ENCODE measurements around the gene PDZD7.

PDZD7 gene

DNA sequence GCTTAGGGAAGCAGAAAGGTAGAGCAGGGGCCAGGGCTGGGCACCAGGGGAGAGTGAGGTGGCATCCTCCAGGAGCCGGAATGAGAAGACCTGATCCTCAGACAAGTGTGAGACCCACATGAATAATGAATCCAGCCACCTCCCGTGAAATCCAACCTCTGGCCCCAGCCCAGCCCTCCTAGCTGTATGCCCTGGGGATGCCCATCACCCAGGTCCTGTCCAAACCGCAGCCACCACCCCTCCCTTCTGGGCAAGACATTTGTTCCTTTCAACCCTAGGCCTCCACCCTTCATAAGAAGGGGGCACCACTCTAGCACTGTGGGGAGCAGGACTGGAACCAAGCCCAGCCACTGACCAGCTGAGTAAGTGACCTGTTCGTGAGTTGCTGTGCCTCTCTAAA is 9.7 kb downstream of the PDZD7 start:
- TF ChIP-seq, protein P1, sequence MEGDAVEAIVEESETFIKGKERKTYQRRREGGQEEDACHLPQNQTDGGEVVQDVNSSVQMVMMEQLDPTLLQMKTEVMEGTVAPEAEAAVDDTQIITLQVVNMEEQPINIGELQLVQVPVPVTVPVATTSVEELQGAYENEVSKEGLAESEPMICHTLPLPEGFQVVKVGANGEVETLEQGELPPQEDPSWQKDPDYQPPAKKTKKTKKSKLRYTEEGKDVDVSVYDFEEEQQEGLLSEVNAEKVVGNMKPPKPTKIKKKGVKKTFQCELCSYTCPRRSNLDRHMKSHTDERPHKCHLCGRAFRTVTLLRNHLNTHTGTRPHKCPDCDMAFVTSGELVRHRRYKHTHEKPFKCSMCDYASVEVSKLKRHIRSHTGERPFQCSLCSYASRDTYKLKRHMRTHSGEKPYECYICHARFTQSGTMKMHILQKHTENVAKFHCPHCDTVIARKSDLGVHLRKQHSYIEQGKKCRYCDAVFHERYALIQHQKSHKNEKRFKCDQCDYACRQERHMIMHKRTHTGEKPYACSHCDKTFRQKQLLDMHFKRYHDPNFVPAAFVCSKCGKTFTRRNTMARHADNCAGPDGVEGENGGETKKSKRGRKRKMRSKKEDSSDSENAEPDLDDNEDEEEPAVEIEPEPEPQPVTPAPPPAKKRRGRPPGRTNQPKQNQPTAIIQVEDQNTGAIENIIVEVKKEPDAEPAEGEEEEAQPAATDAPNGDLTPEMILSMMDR (IDR thresholded peaks at IDR 0.05; ENCODE audit: low read depth, low read length, poor library complexity, severe bottlenecking) = no peak
- TF ChIP-seq EZH2phosphoT487 (IDR thresholded peaks at IDR 0.05; ENCODE audit: borderline replicate concordance, low read length) = no peak
- H3F3A ChIP-seq (ENCODE audit: control insufficient read depth, insufficient read depth) = no peaks in the 10 kb centered on the region
- no peaks in the 10 kb centered on the region for H3K36me3 ChIP-seq (ENCODE audit: control insufficient read depth, low read length)
- peaks cover 19% of the 10 kb centered on the region for H3K4me1 ChIP-seq (ENCODE audit: control insufficient read depth, low read length)
- no peaks in the 10 kb centered on the region for H3K79me2 ChIP-seq (ENCODE audit: control insufficient read depth, low read length)
- no peak overlapping the region for H3K4me3 ChIP-seq (ENCODE audit: low read length)
- no peaks in the 10 kb centered on the region for H3K9me3 ChIP-seq (ENCODE audit: control insufficient read depth, insufficient read depth, low read length)
- H3K27ac ChIP-seq (ENCODE audit: low read depth, low read length) = no peak overlapping the region
- H3K27me3 ChIP-seq (ENCODE audit: control insufficient read depth, low read length) = peaks cover 13% of the 10 kb centered on the region; the same call in 1 of the 2 replicates
- H3K4me2 ChIP-seq (ENCODE audit: low read length) = no peak overlapping the region
- H4K20me1 ChIP-seq (ENCODE audit: control insufficient read depth, insufficient read depth, low read depth, low read length) = no peaks in the 10 kb centered on the region
- no peaks in the 10 kb centered on the region for H3K9me2 ChIP-seq (replicated peaks; ENCODE audit: control insufficient read depth, low read length)

DNA sequence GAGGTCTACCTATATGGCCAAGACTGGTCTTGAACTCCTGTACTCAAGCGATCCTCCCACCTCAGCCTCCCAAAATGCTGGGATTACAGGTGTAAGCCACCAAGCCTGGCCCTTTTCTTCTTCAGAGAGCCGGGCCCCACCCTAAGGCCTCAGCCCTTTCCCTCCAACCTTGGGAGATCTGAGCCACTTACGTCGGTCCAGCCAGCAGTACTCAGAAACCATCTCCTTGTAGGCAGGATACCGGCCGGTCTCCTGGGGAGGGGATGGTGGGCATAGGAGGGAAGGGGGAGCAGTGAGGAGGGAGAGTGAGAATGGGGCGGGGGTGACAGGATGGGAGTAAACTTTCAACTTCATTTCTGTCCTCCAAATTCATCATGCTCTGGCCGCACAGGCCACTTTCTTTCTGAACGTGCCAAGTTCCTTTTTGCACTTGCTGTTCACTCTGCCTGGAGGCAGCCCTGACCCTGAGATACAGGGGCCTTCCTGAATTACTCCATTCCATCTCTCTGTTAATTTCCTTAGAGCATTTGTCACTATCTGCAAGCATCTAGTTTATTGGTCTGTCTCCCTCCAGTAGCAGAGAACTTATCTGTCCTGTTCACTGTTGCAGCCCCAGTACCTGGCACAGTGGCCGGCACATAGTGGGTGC is 10.4 kb downstream of the PDZD7 start:
- Histone ChIP-seq H3K27me3 (ENCODE audit: control insufficient read depth, low read length) (peaks cover 13% of the 10 kb centered on the region; the same call in 1 of the 2 replicates), H3F3A (ENCODE audit: control insufficient read depth, insufficient read depth) (no peaks in the 10 kb centered on the region), H3K4me1 (ENCODE audit: control insufficient read depth, low read length) (peaks cover 19% of the 10 kb centered on the region), H3K36me3 (ENCODE audit: control insufficient read depth, low read length) (no peaks in the 10 kb centered on the region), H3K27ac (ENCODE audit: low read depth, low read length) (no peak overlapping the region), H3K4me2 (ENCODE audit: low read length) (no peak overlapping the region), H3K79me2 (ENCODE audit: control insufficient read depth, low read length) (no peaks in the 10 kb centered on the region), H3K4me3 (ENCODE audit: low read length) (no peak overlapping the region), H3K9me2 (replicated peaks; ENCODE audit: control insufficient read depth, low read length) (no peaks in the 10 kb centered on the region), H3K9me3 (ENCODE audit: control insufficient read depth, insufficient read depth, low read length) (no peaks in the 10 kb centered on the region), H4K20me1 (ENCODE audit: control insufficient read depth, insufficient read depth, low read depth, low read length) (no peaks in the 10 kb centered on the region)
- TF ChIP-seq EZH2phosphoT487 (IDR thresholded peaks at IDR 0.05; ENCODE audit: borderline replicate concordance, low read length) = no peak
- TF ChIP-seq, protein P1 (IDR thresholded peaks at IDR 0.05; ENCODE audit: low read depth, low read length, poor library complexity, severe bottlenecking) = no peak

DNA sequence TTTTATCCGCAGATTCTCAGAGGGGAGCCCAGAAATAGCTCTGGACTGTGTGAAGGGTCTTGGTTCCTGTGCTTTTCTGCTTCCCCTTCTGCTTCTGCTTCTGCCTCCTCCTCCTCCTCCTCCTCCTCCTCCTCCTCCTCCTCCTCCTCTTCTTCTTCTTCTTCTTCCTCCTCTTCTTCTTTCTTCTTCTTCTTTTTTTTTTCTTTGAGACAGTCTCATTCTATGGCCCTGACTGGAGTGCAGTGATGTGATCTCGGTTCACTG is 11.6 kb downstream of the PDZD7 start:
- Histone ChIP-seq H3F3A (ENCODE audit: control insufficient read depth, insufficient read depth) (no peaks in the 10 kb centered on the region), H3K9me2 (replicated peaks; ENCODE audit: control insufficient read depth, low read length) (no peaks in the 10 kb centered on the region), H3K36me3 (ENCODE audit: control insufficient read depth, low read length) (no peaks in the 10 kb centered on the region), H4K20me1 (ENCODE audit: control insufficient read depth, insufficient read depth, low read depth, low read length) (no peaks in the 10 kb centered on the region), H3K27ac (ENCODE audit: low read depth, low read length) (no peak overlapping the region), H3K27me3 (ENCODE audit: control insufficient read depth, low read length) (peaks cover 19% of the 10 kb centered on the region), H3K9me3 (ENCODE audit: control insufficient read depth, insufficient read depth, low read length) (no peaks in the 10 kb centered on the region), H3K4me1 (ENCODE audit: control insufficient read depth, low read length) (peaks cover 19% of the 10 kb centered on the region), H3K79me2 (ENCODE audit: control insufficient read depth, low read length) (no peaks in the 10 kb centered on the region), H3K4me2 (ENCODE audit: low read length) (peak overlapping the region; percentile 61; the same call in 1 of the 2 replicates), H3K4me3 (ENCODE audit: low read length) (peak overlapping the region; percentile 48)
- no peak for TF ChIP-seq EZH2phosphoT487 (IDR thresholded peaks at IDR 0.05; ENCODE audit: borderline replicate concordance, low read length)
- TF ChIP-seq, protein P1 (IDR thresholded peaks at IDR 0.05; ENCODE audit: low read depth, low read length, poor library complexity, severe bottlenecking) = no peak
